Measurements from ENCODE around the gene TMED6. TPM values are rescaled to one million over a fixed set of nuclear protein-coding genes. Genes with fewer than 3 reads are reported as not detected.
A peak's percentile ranks its signal among the peaks of the same experiment; 100 is the strongest.

TMED6 gene
- total RNA-seq (under 1 TPM in 4 of 10 donors, not detected in 6; 0.32 to 0.41 (median 0.38) TPM), polyA plus RNA-seq (under 1 TPM in 1 of 2 donors, not detected in 1; 0.37 TPM)
- long read RNA-seq, donor 1, result 0 reads
- long read RNA-seq, donor 2, result 0 reads
- long read RNA-seq, donor 3, result 0 reads

DNA sequence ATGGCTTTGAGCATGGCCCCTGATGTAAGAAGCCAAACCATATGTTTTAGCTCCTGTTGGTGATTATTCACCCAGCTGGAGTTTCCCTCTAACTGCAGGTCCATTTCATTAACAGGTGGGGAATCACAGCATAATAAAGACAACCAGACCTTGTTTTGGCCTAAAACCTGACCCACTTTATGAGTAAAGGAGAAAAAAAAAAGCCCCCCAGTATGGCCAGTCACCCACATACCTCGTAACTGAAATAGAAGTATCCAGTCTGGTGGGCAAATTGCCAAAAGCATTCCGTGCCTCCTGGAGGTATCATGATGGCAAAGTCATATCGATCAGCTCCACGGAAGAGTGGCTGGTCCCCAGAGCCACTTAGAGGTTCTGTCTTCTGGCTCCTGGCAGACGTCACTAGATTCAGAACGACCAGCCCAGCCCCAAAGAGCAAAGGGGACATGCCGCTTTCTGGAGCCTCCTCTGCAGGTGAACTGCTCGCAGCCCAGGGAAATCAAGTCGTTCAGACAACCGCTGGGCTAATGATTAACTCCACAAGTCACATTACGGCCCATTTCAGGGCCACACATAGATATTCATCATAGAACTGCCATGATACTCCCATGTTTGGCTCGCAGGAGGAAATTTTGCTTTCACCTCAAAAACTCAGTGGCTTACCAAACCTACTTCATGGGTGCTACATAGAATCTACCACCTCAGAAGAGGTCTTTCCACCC is at the start of gene TMED6:
TSS of gene TMED6 (minus strand) at position 478 of the 719 bp plus-strand sequence. CDS start at position 445, 33 bp downstream.
- Histone ChIP-seq H3K4me1 (peaks cover 0 to 6% (median 0%) of the 10 kb centered on the region in 9 donors), H3K9me3 (no peaks in the 10 kb centered on the region), H3K27ac (no peak within 1 kb of the TSS), H3K4me3 (no peak within 1 kb of the TSS), H3K27me3 (no peaks in the 10 kb centered on the region), H3K36me3 (peaks cover 0 to 60% (median 9%) of the 10 kb centered on the region in 9 donors)
- intact Hi-C loops (cut with DNase I), result no loop called here
- 85 to 86% methylated on average over 12 of the region's 12 CpGs for WGBS, 2 donors
- no peak for ATAC-seq
- no peak for DNase-seq
- TF ChIP-seq CTCF (IDR thresholded peaks at IDR 0.05), result no peak

- ATAC-seq (no peak), DNase-seq (no peak)
- Histone ChIP-seq H3K9me3 (no peaks in the 10 kb centered on the region), H3K4me1 (peaks cover 9 to 61% (median 33%) of the 10 kb centered on the region in 9 donors), H3K4me3 (no peak overlapping the region), H3K27ac (no peak overlapping the region), H3K27me3 (no peaks in the 10 kb centered on the region), H3K36me3 (no peaks in the 10 kb centered on the region)
- TF ChIP-seq CTCF (IDR thresholded peaks at IDR 0.05), result no peak
- WGBS, 2 donors, result 70 to 72% methylated on average over 3 of the region's 3 CpGs
- intact Hi-C loops (cut with DNase I), result loop anchor here (2.0 to 10.0 kb wide), 12 partner anchors 65 to 358 kb away; partner anchors contain the start of genes NFAT5 (in 6 of the 10) and NOB1 (in 2 of the 10)
These were observed 47.8 kb upstream of the TMED6 start for GRCh38 chr16:69399361-69399760.

- WGBS, 2 donors, result 24% methylated on average over 6 of the region's 6 CpGs
- intact Hi-C loops (cut with DNase I), result loop anchor here (2.0 to 10.0 kb wide), 13 partner anchors 67 to 359 kb away; partner anchors contain the start of genes NFAT5 (in 7 of the 10) and NOB1 (in 4 of the 10)
- peak overlapping the region; percentile 30 to 82 (median 75) for H3K27ac ChIP-seq
- DNase-seq (peak in 1 of 2 donors; percentile 70), ATAC-seq (peak; percentile 84 to 91 (median 89))
- no peaks in the 10 kb centered on the region for H3K9me3 ChIP-seq
- no peaks in the 10 kb centered on the region for H3K36me3 ChIP-seq
- peaks cover 7 to 57% (median 26%) of the 10 kb centered on the region in 9 donors for H3K4me1 ChIP-seq
- peak; percentile 32 to 79 (median 63) for TF ChIP-seq CTCF (IDR thresholded peaks at IDR 0.05)
- no peaks in the 10 kb centered on the region for H3K27me3 ChIP-seq
- H3K4me3 ChIP-seq, result peak overlapping the region in 5 of 10 donors; percentile 7 to 32 (median 12)
These were observed 46.4 kb upstream of the TMED6 start for GRCh38 chr16:69397821-69398521.
